Adrenal gland (tissue), 5 donors: ENCODE results near the gene THRB.

Source experiments
- CTCF ChIP-seq, 6 experiments: fragments of 450-650 bp in 4 of 6; fragments of 200-600 bp in 2 of 6; sonication (generic) in 1 of 6; IDR thresholded peaks; 1 replicate in 5 of 6; 2 replicates in 1 of 6; pipeline versions ENCODE4 v1.5.1 to v1.8.0; 2016 to 2021; ENCODE audit warnings: antibody characterized with exemption in 6 of 6, mild to moderate bottlenecking in 2 of 6, moderate library complexity in 1 of 6
- POLR2A ChIP-seq, 2 donors: fragments of 450-650 bp; IDR thresholded peaks; one replicate each; pipeline ENCODE4 v1.6.1; 2017; ENCODE audit warnings: antibody characterized with exemption in 2 of 2, mild to moderate bottlenecking in 2 of 2, moderate library complexity in 1 of 2
- donor health status: DM: no; HTN: no; CAD: no.

- TF ChIP-seq CTCF (IDR thresholded peaks at IDR 0.05) (no peak), POLR2A (IDR thresholded peaks at IDR 0.05) (no peak)
These were observed 14.8 kb downstream of the THRB start for GRCh38 chr3:24479816-24480215.
